ENCODE results near the gene MPPED2.

DNA sequence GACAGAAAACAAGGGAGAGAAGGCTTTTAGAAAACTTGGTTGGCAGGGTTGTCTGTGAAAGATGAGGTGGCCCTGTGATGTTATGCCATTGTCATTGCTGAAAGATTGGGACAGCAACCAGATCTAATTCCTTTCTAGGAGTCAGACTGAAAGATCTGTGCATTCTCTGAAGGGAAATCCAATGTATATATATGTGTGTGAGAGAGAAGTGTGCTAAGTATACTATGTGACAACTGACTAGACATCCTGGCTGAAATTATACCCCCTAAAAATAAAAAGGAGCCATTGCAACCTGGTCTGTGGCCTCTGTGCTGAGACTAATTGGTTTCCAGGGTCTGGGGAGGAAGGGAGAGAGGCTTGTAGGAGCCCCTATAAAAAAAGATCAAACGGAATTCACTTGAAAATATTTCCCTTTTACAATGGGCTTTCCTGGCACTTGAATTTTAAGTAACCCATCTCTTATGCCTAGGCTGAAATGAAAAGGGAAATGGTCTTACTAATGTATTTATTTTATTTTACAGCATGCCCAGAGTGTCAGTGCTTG is 1.2 kb upstream of the MPPED2 start:
- TF ChIP-seq GATA2 (IDR thresholded peaks at IDR 0.05; ENCODE audit: low read depth, low read length) (no peak), GATA3 (IDR thresholded peaks at IDR 0.05; ENCODE audit: low read depth, low read length) (no peak)

Measured in SH-SY5Y (cell line).